ENCODE results near the gene PPP2R5C. TPM values are rescaled to one million over a fixed set of nuclear protein-coding genes. Genes with fewer than 3 reads are reported as not detected.

PPP2R5C gene
- total and polyA plus RNA-seq, 7 donors, result 18.2 to 76.6 (median 57.1) TPM

GRCh38 chr14:101953151-101953550 is 191.6 kb downstream of the PPP2R5C start:
- H3K4me3 ChIP-seq, result no peak overlapping the region
- no peaks in the 10 kb centered on the region for H3K27me3 ChIP-seq (ENCODE audit: insufficient read depth in 3 of 3, low read length in 2 of 3)
- H3K36me3 ChIP-seq (ENCODE audit: insufficient read depth in 1 of 2, low read depth in 1 of 2), result no peaks in the 10 kb centered on the region
- DNase-seq, result no peak
- no peak for ATAC-seq
- intact Hi-C loops (cut with DNase I), result no loop called here
- no peak overlapping the region for H3K27ac ChIP-seq
- peaks cover 13% of the 10 kb centered on the region for H3K4me1 ChIP-seq
- TF ChIP-seq CTCF (IDR thresholded peaks at IDR 0.05), result no peak
- WGBS, 3 donors, result 72 to 83% (median 75%) methylated on average over 8 of the region's 8 CpGs
- H3K9me3 ChIP-seq, result no peaks in the 10 kb centered on the region

GRCh38 chr14:101954501-101954900 is 193.0 kb downstream of the PPP2R5C start:
- no peaks in the 10 kb centered on the region for H3K36me3 ChIP-seq (ENCODE audit: insufficient read depth in 1 of 2, low read depth in 1 of 2)
- ATAC-seq (no peak), DNase-seq (no peak)
- intact Hi-C loops (cut with DNase I), result no loop called here
- peaks cover 8% of the 10 kb centered on the region for H3K4me1 ChIP-seq
- TF ChIP-seq CTCF (IDR thresholded peaks at IDR 0.05), result no peak
- no peak overlapping the region for H3K27ac ChIP-seq
- H3K4me3 ChIP-seq, result no peak overlapping the region
- no peaks in the 10 kb centered on the region for H3K9me3 ChIP-seq
- WGBS, 3 donors, result 87 to 89% (median 88%) methylated on average over 6 of the region's 6 CpGs
- no peaks in the 10 kb centered on the region for H3K27me3 ChIP-seq (ENCODE audit: insufficient read depth in 3 of 3, low read length in 2 of 3)

- no peak for ATAC-seq
- peak in 1 of 2 donors; percentile 45 for DNase-seq
- H3K36me3 ChIP-seq (ENCODE audit: insufficient read depth in 1 of 2, low read depth in 1 of 2), result no peaks in the 10 kb centered on the region
- H3K27me3 ChIP-seq (ENCODE audit: insufficient read depth in 3 of 3, low read length in 2 of 3), result no peaks in the 10 kb centered on the region
- H3K4me3 ChIP-seq, result no peak overlapping the region
- no peak for TF ChIP-seq CTCF (IDR thresholded peaks at IDR 0.05)
- no peaks in the 10 kb centered on the region for H3K9me3 ChIP-seq
- intact Hi-C loops (cut with DNase I), result no loop called here
- 78 to 84% (median 78%) methylated on average over 34 of the region's 34 CpGs for WGBS, 3 donors
- no peaks in the 10 kb centered on the region for H3K4me1 ChIP-seq
- H3K27ac ChIP-seq, result no peak overlapping the region
Measured at GRCh38 chr14:101955695-101956161, 194.2 kb downstream of the PPP2R5C start.

- intact Hi-C loops (cut with DNase I), result no loop called here
- no peaks in the 10 kb centered on the region for H3K27me3 ChIP-seq (ENCODE audit: insufficient read depth in 3 of 3, low read length in 2 of 3)
- no peak overlapping the region for H3K4me3 ChIP-seq
- no peak for TF ChIP-seq CTCF (IDR thresholded peaks at IDR 0.05)
- DNase-seq (peak in 1 of 2 donors; percentile 45), ATAC-seq (no peak)
- H3K36me3 ChIP-seq (ENCODE audit: insufficient read depth in 1 of 2, low read depth in 1 of 2), result no peaks in the 10 kb centered on the region
- no peak overlapping the region for H3K27ac ChIP-seq
- H3K4me1 ChIP-seq, result no peaks in the 10 kb centered on the region
- H3K9me3 ChIP-seq, result no peaks in the 10 kb centered on the region
- 80 to 82% (median 82%) methylated on average over 25 of the region's 25 CpGs for WGBS, 3 donors
Measured at GRCh38 chr14:101956179-101956885, 194.8 kb downstream of the PPP2R5C start.

Measured in psoas muscle (tissue), 8 donors.